ENCODE measurements around the gene GCC1. TPM values are rescaled to one million over a fixed set of nuclear protein-coding genes. Genes with fewer than 3 reads are reported as not detected.

GCC1 gene
- total and polyA plus RNA-seq, 2 experiments from 2014 or later: 9.6 to 15.6 TPM

DNA sequence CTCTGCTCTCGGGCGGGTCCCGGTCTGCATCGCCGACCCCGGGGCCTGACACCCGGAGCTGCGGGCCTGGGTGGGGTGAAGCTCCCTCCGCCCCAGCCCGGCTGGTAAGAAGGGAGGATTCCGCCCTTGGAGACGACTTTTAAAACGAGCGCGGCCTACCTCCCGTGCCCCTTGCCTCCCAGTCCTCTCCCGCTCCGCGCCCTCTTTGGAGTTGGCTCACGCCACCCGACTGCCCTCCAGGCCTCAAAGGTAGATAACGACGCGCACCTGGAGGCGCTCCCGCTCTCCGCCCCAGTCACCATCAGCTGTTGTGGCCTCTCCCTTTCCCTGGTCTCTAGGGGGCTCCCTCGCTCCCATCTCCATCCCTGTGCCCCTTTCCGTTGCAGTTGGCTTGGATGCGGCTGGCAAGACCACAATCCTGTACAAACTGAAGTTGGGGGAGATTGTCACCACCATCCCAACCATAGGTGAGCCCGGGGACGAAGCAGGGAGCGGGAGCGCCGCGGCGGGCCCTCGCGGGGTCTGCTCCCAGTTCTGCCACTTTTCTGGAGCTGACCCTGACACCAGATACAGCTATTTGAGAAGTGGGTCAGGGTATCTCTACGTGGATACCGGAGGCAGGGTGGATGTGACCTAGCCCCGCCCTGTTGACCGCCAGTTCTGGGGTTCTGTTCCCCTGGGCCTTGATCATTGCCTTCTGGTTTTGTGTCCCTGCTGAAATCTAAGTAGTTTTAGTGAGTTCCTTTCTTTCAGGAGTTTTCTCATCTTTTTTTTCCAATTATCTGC lies 3.5 kb upstream of the GCC1 start:
- Histone ChIP-seq H3K27ac (peak overlapping the region; percentile 57), H3K36me3 (peaks cover 6% of the 10 kb centered on the region), H3K27me3 (no peaks in the 10 kb centered on the region), H3K9me3 (ENCODE audit: low read depth) (no peaks in the 10 kb centered on the region), H3K4me3 (peak overlapping the region; percentile 92), H3K4me1 (ENCODE audit: low read depth) (peaks cover 8% of the 10 kb centered on the region)
- peak; percentile 58 to 77 for DNase-seq (ENCODE audit: low read depth in 1 of 2, low spot score in 1 of 2)
- TF ChIP-seq CTCF (IDR thresholded peaks at IDR 0.05; ENCODE audit: low read depth, low read length): peak; percentile 65

DNA sequence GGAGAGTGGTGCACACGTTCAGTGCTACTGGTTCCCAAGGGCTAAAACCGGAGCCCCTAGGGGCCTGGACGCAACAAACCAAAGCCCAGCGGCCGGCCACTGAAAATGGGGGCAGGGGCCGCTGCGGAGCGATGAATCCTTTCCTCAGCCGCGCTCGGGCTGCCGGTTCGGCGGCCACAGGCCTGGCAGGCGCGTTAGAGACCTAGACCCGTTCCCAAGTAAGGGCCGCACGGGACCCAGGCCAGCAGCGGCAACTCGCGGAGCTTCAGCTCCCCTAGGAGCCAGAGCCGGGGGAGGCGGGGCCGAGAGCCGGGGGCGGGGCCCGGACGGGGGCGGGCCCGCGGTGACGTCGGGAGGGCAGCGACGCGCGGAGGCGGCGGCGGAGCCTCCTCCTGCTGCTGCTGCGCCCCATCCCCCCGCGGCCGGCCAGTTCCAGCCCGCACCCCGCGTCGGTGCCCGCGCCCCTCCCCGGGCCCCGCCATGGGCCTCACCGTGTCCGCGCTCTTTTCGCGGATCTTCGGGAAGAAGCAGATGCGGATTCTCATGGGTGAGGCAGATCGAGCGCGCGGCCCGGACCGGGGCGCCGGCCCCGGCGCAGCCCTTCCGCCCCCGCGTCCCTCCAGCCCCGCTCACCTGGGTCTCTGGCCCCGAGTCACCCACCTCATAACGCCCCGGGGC lies 2.8 kb upstream of the GCC1 start, which contains the start of gene ARF5:
TSS of gene ARF5 (plus strand) at position 393 of the 678 bp plus-strand sequence. CDS start at position 481, 88 bp downstream.
- no peaks in the 10 kb centered on the region for H3K27me3 ChIP-seq
- peaks cover 9% of the 10 kb centered on the region for H3K4me1 ChIP-seq (ENCODE audit: low read depth)
- DNase-seq (ENCODE audit: low read depth in 1 of 2, low spot score in 1 of 2): peak; percentile 88 to 91
- H3K36me3 ChIP-seq: peaks cover 6% of the 10 kb centered on the region
- peak within 1 kb of the TSS; percentile 92 for H3K4me3 ChIP-seq
- no peaks in the 10 kb centered on the region for H3K9me3 ChIP-seq (ENCODE audit: low read depth)
- no peak for TF ChIP-seq CTCF (IDR thresholded peaks at IDR 0.05; ENCODE audit: low read depth, low read length)
- H3K27ac ChIP-seq: peak within 1 kb of the TSS; percentile 77

DNA sequence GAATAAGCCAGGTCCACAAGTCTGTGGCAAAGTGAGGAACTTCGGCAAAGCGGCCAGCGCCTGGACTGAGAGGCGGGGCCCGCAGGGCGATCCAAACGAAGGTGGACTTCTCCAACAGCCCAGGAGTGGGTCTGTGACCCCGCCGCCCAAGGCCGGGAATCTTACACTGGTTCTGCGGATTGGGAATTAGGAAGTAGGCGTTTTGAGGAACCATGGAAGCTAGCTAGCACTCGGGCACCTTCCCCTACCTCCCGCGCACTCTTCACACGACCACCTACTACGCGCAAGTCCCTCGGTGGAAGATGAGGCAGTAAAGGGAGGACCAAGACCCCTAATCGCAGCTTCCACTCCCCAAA lies 2.2 kb upstream of the GCC1 start:
- no peak for DNase-seq (ENCODE audit: low read depth in 1 of 2, low spot score in 1 of 2)
- no peak for TF ChIP-seq CTCF (IDR thresholded peaks at IDR 0.05; ENCODE audit: low read depth, low read length)
- Histone ChIP-seq H3K4me3 (peak overlapping the region; percentile 92), H3K27ac (peak overlapping the region; percentile 77), H3K4me1 (ENCODE audit: low read depth) (peaks cover 9% of the 10 kb centered on the region), H3K9me3 (ENCODE audit: low read depth) (no peaks in the 10 kb centered on the region), H3K36me3 (peaks cover 7% of the 10 kb centered on the region), H3K27me3 (no peaks in the 10 kb centered on the region)

GRCh38 chr7:127586346-127586745 lies 950 bp upstream of the GCC1 start:
- no peak for DNase-seq (ENCODE audit: low read depth in 1 of 2, low spot score in 1 of 2)
- Histone ChIP-seq H3K4me3 (no peak overlapping the region), H3K27me3 (no peaks in the 10 kb centered on the region), H3K9me3 (ENCODE audit: low read depth) (no peaks in the 10 kb centered on the region), H3K4me1 (ENCODE audit: low read depth) (peaks cover 9% of the 10 kb centered on the region), H3K36me3 (peaks cover 18% of the 10 kb centered on the region), H3K27ac (no peak overlapping the region)
- no peak for TF ChIP-seq CTCF (IDR thresholded peaks at IDR 0.05; ENCODE audit: low read depth, low read length)

DNA sequence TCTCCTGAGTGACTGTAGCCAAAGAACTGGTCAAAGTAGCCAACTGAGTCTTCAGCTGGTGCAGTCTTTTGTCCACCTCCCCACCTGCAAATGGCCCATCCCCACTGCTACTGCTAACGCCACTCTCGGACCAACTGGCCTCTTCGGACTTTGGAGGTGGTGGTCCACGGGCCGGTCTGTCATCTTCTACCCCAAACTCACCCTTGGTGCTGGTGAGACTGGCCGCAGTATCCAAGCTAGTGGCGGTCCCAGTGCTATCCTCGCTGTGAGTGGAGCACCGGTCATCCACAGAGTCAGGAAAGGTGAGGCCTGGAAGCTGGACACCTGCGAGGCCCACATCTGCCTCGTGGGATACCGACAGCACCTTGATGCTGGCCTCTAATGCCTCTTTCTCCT lies 750 bp downstream of the GCC1 start:
- Histone ChIP-seq H3K36me3 (peaks cover 15% of the 10 kb centered on the region), H3K4me3 (peak overlapping the region; percentile 85), H3K4me1 (ENCODE audit: low read depth) (peaks cover 9% of the 10 kb centered on the region), H3K9me3 (ENCODE audit: low read depth) (no peaks in the 10 kb centered on the region), H3K27ac (peak overlapping the region; percentile 83), H3K27me3 (no peaks in the 10 kb centered on the region)
- no peak for TF ChIP-seq CTCF (IDR thresholded peaks at IDR 0.05; ENCODE audit: low read depth, low read length)
- no peak for DNase-seq (ENCODE audit: low read depth in 1 of 2, low spot score in 1 of 2)
